SH-SY5Y (cell line): ENCODE results near the gene KSR1.

Experiments used
- GATA2 ChIP-seq: IDR thresholded peaks from 2 replicates; pipeline ENCODE4 v1.6.1; 2011; ENCODE audit warnings: mild to moderate bottlenecking, low read depth, low read length
- GATA3 ChIP-seq: IDR thresholded peaks from 2 replicates; pipeline ENCODE4 v1.6.1; 2011; ENCODE audit warnings: low read depth, mild to moderate bottlenecking, low read length, moderate library complexity

KSR1 gene

GRCh38 chr17:27603880-27604794 lies 147.9 kb downstream of the KSR1 start:
- no peak for TF ChIP-seq GATA3
- no peak for TF ChIP-seq GATA2

DNA sequence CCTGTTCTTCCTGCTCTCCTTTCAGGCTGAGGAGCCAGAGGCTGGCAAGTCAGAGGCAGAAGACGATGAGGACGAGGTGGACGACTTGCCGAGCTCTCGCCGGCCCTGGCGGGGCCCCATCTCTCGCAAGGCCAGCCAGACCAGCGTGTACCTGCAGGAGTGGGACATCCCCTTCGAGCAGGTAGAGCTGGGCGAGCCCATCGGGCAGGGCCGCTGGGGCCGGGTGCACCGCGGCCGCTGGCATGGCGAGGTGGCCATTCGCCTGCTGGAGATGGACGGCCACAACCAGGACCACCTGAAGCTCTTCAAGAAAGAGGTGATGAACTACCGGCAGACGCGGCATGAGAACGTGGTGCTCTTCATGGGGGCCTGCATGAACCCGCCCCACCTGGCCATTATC lies 149.2 kb downstream of the KSR1 start:
- TF ChIP-seq GATA2 (no peak), GATA3 (no peak)

DNA sequence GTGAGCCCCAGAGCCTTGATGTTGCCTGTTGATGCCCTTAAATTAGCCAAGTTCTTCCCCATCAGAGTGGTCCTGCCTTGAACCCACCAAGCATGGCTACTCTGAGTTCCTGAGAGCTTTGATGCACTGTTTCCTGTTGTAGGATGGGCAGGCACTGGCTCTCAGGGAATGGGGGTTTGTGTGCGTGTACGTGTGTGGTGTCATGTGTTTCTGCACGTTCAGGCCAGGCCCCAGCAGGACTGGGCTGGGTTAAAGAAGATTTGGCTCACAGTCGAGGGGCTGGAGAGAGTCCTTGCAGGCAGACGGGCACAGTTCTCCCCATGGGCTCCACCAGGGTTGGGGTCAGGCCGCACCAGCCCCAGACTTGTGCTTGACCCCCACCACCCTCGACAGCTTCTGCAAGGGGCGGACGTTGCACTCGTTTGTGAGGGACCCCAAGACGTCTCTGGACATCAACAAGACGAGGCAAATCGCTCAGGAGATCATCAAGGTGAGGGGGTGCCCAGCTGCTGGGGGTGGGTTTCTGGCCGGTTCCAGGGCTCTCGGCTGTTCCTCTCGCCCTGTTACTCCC lies 151.4 kb downstream of the KSR1 start:
- TF ChIP-seq GATA2 (no peak), GATA3 (no peak)

DNA sequence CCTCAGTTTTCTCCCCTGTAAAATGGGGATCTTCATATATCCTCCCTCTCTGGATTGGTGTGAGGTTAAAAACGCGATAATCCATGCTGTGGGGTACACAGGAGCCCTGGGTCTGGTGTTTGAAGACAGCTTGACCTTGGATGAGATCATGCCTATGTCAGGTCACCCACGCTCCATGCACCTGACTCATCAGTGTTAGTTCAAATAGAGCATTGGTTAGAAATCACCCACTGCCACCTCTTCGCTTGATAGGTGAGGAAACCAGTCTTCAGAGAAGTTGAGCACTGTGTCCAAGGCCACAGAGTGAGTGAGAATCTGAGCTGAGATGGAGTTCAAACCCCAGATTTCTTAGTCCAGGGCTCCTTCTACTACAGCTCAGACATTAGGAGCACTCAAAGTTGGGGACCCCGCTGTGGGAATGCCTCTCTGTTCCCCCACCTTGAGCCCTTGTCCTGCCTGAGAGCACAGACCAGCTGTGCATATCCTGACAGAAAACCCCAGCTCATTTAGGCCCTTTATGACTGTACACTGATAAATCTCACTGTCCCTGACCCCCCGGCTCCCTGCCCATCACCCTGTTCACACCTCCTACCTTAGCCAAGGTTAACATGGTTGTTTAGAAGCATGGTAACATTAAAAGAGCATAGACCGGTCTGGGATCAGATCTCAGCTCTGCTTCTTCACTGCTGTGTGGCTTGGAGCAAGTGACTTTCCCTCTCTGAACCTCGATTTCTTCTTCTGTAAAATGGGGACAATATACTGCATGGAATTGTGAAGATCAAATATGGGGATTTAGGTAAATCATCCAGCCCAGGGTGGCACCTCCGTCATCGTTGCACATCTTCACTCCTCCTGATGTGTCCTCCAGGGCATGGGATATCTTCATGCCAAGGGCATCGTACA lies 152.3 kb downstream of the KSR1 start:
- TF ChIP-seq GATA3 = no peak
- no peak for TF ChIP-seq GATA2

DNA sequence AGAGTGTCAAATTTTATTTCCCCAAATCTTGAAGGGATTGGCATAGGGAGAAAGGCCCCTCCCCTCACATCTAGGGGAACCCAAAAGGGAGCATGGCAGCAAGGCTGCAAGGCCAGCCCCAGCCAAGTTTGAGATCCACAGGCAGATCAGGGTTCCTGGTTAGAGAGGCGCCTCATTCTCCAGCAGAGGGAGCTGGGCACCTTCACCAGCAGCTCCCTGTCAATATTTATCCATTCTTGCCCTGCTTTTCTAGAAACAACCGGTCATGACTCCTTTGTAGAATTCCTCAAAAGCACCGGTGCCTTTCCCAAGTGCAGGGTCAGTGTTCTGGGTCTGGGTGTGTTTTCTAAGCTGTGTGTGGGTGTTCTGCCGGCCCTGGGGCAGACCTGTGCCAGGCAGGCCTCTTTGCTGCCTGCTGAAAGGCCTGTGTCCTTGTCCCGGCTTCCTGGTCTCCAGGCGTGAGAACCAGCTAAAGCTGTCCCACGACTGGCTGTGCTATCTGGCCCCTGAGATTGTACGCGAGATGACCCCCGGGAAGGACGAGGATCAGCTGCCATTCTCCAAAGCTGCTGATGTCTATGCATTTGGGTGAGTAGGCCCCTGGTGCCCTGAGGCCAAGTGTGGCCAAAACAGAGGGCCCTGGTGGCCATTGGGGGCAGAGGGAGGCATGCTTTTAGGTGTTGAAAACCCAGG lies 153.5 kb downstream of the KSR1 start:
- TF ChIP-seq GATA2 = no peak
- no peak for TF ChIP-seq GATA3

DNA sequence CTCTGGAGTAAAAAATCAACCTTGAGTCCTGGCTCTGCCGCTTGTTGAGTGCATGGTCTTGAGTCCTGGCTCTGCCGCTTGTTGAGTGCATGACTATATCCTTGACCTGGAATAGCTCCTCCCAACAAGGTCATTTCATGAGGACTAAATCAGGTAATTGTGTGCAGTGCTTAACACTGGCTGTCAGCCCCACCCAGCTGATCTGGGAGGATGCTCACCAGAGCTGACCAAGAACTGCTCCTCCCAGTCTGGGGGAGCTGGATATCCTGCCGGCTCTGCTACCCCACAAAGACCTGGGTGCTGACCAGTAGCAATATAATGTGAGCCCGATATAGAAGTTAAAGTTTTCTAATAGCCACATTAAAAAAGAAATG lies 154.0 kb downstream of the KSR1 start:
- no peak for TF ChIP-seq GATA2
- no peak for TF ChIP-seq GATA3

DNA sequence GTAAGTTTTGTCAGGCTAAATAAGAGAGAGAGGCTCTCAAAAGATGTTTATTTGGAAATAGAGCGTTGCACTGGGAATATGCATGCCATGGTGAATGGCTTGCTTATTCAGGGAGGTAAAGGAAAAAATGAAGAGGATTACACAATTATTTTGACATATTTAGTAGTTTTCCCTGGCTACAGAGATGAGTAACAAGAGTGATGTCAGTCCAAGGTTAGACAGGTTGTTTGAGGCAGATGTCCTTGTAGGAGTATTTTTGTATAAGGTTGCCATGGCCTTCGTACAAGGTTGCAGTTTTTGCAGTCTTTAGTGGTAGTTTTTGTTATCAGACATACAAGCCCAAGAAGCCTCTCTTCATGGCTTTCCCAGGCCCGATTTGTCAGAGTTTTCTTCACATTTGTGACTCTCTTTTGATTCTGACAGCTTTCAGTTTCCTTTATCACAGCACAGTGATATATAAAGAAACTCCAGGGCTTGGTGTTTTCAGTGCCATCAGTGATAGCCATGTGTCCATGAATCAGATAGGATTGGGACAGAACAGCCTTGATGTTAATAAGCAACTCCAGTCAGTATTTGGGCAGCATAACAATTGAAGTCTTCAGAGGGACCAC lies 156.0 kb downstream of the KSR1 start:
- TF ChIP-seq GATA2 (no peak), GATA3 (no peak)

- TF ChIP-seq GATA3 (no peak), GATA2 (no peak)
Measured at GRCh38 chr17:27613433-27613832, 157.2 kb downstream of the KSR1 start.

- TF ChIP-seq GATA3 (no peak), GATA2 (no peak)
Measured at GRCh38 chr17:27615121-27615520, 158.9 kb downstream of the KSR1 start.

DNA sequence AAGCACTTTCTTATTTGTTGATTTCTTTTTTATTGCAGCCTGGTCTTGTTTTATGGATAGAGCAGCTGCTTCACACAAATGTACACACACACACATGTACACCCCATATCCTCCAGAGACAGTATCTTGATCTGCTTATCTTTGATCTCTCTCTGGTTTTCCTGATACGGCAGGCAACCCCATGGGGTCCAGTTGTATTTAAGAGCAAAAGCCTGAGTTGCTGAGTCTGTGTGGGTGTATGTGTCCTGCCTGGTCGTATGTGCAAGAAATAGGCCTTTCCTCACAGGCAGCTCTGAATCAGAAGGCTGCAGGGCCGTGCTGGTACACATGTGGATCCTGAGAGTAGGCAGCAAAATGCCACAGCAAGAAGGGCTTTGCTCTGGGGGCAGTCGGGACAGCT lies 160.2 kb downstream of the KSR1 start:
- TF ChIP-seq GATA3 = no peak
- TF ChIP-seq GATA2 = peak; percentile 32; the same call in 1 of the 2 replicates

GRCh38 chr17:27618417-27618816 lies 162.2 kb downstream of the KSR1 start:
- TF ChIP-seq GATA3 (no peak), GATA2 (no peak)

DNA sequence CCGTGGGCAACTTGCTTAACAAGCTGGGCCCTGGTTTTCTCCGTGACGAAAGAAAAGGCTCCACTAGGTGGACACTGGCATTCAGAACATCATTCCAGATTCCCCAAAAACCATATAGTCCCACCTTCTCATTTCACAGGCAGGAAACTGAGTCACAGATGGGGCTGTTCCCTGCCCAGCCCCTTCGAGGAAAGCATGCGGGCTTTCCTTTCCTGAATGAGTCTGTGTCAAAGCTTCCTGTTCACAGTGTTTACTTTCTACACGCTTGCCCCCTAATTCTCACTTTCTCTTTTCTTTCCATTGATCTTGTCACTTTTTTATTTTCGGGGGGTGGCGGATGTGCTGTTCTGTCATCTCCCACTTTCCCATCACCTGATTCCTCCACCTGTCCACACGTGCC lies 164.5 kb downstream of the KSR1 start:
- TF ChIP-seq GATA3 (no peak), GATA2 (no peak)

- no peak for TF ChIP-seq GATA2
- no peak for TF ChIP-seq GATA3
Measured at GRCh38 chr17:27621536-27621935, 165.3 kb downstream of the KSR1 start.
